Measurements from ENCODE around the gene HENMT1. TPM values are rescaled to one million over a fixed set of nuclear protein-coding genes. Genes with fewer than 3 reads are reported as not detected.

Gene HENMT1
- 4.3 to 4.7 TPM (median 4.4 TPM) in 5 replicates for total RNA-seq (2022; extraction: Qiagen RNA extraction; ENCODE audit: low read depth)

GRCh38 chr1:108661030-108661609 is at the start of gene HENMT1:
HENMT1 (minus strand) TSS chr1:108661093; CDS start chr1:108659884, 1,209 bp downstream.

GRCh38 chr1:108691942-108692723 is 31.2 kb upstream of the HENMT1 start, which contains the start of gene PRPF38B:
PRPF38B (plus strand) TSS chr1:108692310; CDS start chr1:108692592, 282 bp downstream.

Other genes with a start within 250 kb of the HENMT1 start
- gene NBPF6, start 210.8 kb downstream of the HENMT1 start, total RNA-seq (2022; extraction: Qiagen RNA extraction; ENCODE audit: low read depth), result not detected in 5 replicates
- 5.4 to 9.5 TPM (median 7.7 TPM) in 5 replicates for gene EEIG2, start 101.0 kb downstream of the HENMT1 start, total RNA-seq (2022; extraction: Qiagen RNA extraction; ENCODE audit: low read depth)
- gene PRPF38B, start 31.2 kb upstream of the HENMT1 start, total RNA-seq (2022; extraction: Qiagen RNA extraction; ENCODE audit: low read depth), result 21.0 to 26.2 TPM (median 24.4 TPM) in 5 replicates
- 0.02 to 0.09 TPM (median 0.03 TPM) in 3 of 5 replicates, not detected in the others for gene FNDC7, start 51.8 kb upstream of the HENMT1 start, total RNA-seq (2022; extraction: Qiagen RNA extraction; ENCODE audit: low read depth)
- 16.9 to 27.4 TPM (median 23.0 TPM) in 5 replicates for gene STXBP3, start 85.6 kb upstream of the HENMT1 start, total RNA-seq (2022; extraction: Qiagen RNA extraction; ENCODE audit: low read depth)
- gene AKNAD1, start 196.0 kb upstream of the HENMT1 start, total RNA-seq (2022; extraction: Qiagen RNA extraction; ENCODE audit: low read depth), result 0.72 to 1.1 TPM (median 0.87 TPM) in 5 replicates
- gene GPSM2, start 215.9 kb upstream of the HENMT1 start, total RNA-seq (2022; extraction: Qiagen RNA extraction; ENCODE audit: low read depth), result 13.6 to 17.3 TPM (median 16.8 TPM) in 5 replicates

All from A549 treated with DMSO at 1 μM for 4 hours (cell line).